Erythroblast (primary cell): Measurements from ENCODE around the gene CCDC172.

Source experiments
- GATA1 ChIP-seq: IDR thresholded peaks from 2 replicates; pipeline ENCODE4 v1.6.1; 2011; ENCODE audit warnings: low read depth, mild to moderate bottlenecking, control low read depth, low read length, moderate library complexity
- POLR2A ChIP-seq: IDR thresholded peaks from 2 replicates; pipeline ENCODE4 v1.6.1; 2011; ENCODE audit warnings: mild to moderate bottlenecking, low read length

- TF ChIP-seq POLR2A (no peak), GATA1 (no peak)
Observed at GRCh38 chr10:116306847-116307246, 17.4 kb upstream of the CCDC172 start.
